ENCODE measurements around the gene PCDH9. TPM values are rescaled to one million over a fixed set of nuclear protein-coding genes. Genes with fewer than 3 reads are reported as not detected.

PCDH9 gene
- total RNA-seq, 1 donor from 2014 or later = 1.7 TPM

DNA sequence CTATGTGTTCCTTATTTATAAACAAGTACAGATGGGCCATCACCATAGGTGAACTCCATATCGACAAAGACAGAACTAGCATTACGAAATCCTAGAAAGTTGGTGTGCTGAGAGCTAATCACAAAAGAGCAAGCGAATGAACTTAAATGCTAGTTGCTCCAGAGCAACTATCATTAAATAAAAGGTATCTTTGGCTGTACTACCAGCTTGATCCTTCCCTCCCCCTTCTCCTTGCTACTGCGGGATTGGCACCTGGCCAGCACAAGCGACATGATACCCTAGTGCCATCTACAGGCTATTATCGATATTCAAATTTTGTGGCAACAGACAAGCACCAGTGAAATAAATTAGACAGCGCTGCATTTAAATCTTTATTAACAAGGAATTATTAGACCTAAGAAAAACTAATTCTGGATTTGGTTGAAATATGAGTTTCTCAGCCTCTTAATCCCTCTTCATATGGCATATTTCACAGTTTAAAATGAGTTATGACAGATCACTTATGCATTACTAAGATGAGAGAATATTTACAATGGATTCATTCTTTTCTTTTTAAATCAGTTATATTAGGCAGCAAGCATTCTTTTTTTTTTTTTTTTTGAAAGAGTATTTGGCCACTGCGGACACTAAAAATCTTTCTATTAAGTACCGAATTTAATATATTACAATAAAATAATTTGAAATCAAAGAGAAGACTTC, 5.8 kb downstream of the PCDH9 start:
- H3K4me1 Mint-ChIP-seq (ENCODE audit: low read depth) = peaks cover 4% of the 10 kb centered on the region
- no peaks in the 10 kb centered on the region for H3K9me3 Mint-ChIP-seq (ENCODE audit: low read depth)
- no peaks in the 10 kb centered on the region for H3K36me3 Mint-ChIP-seq (ENCODE audit: insufficient read depth)
- TF ChIP-seq, protein P1, sequence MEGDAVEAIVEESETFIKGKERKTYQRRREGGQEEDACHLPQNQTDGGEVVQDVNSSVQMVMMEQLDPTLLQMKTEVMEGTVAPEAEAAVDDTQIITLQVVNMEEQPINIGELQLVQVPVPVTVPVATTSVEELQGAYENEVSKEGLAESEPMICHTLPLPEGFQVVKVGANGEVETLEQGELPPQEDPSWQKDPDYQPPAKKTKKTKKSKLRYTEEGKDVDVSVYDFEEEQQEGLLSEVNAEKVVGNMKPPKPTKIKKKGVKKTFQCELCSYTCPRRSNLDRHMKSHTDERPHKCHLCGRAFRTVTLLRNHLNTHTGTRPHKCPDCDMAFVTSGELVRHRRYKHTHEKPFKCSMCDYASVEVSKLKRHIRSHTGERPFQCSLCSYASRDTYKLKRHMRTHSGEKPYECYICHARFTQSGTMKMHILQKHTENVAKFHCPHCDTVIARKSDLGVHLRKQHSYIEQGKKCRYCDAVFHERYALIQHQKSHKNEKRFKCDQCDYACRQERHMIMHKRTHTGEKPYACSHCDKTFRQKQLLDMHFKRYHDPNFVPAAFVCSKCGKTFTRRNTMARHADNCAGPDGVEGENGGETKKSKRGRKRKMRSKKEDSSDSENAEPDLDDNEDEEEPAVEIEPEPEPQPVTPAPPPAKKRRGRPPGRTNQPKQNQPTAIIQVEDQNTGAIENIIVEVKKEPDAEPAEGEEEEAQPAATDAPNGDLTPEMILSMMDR (IDR thresholded peaks at IDR 0.05; ENCODE audit: unreplicated experiment) = peak; percentile 81
- H3K27me3 Mint-ChIP-seq = peaks cover 12% of the 10 kb centered on the region
- no peak overlapping the region for H3K27ac Mint-ChIP-seq
- DNase-seq (ENCODE audit: low spot score, unreplicated experiment) = no peak
- no peak overlapping the region for H3K4me3 Mint-ChIP-seq (ENCODE audit: low read depth)

DNA sequence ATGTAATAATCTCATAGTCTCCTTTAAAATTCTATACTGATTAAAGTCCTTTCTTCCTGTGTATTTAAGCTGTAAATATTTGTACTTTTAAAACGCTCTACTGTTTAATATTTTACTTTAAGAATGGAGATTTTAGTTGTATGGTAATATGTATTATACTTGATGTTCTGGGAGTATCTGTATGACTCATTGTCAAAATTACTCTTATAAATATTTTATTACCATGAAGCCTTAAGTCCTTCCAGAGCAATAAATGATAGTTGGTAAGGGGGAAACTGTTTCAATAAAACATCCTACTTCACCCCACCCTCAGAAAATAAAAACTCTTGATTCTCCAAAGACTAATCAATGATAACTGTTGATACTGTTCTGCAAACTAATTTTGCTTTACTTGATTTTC, 6.4 kb downstream of the PCDH9 start:
- Mint-ChIP-seq H3K27ac (no peak overlapping the region), H3K4me1 (ENCODE audit: low read depth) (peaks cover 4% of the 10 kb centered on the region), H3K36me3 (ENCODE audit: insufficient read depth) (no peaks in the 10 kb centered on the region), H3K9me3 (ENCODE audit: low read depth) (no peaks in the 10 kb centered on the region), H3K4me3 (ENCODE audit: low read depth) (no peak overlapping the region), H3K27me3 (peaks cover 12% of the 10 kb centered on the region)
- TF ChIP-seq, protein P1 (IDR thresholded peaks at IDR 0.05; ENCODE audit: unreplicated experiment) = no peak
- DNase-seq (ENCODE audit: low spot score, unreplicated experiment) = no peak

DNA sequence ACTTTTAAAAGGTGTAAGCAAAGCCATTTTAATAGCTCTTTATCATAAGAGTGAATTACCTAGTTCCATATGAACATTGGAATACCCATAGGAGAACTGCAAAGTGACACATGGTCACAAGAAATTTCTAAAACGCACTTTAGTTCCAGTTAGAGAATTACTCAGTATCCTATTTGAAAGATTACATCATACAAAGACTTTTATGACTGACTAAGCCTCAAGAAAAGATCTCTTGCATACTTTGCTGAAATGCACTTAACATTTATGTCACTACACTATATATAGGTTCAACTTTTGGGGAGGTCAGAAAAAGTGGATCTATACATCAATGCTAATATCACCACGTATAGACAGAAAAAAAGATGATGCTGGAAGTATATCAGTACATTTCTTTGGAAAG, 7.1 kb downstream of the PCDH9 start:
- Mint-ChIP-seq H3K27me3 (peaks cover 12% of the 10 kb centered on the region), H3K4me1 (ENCODE audit: low read depth) (peaks cover 4% of the 10 kb centered on the region), H3K36me3 (ENCODE audit: insufficient read depth) (no peaks in the 10 kb centered on the region), H3K9me3 (ENCODE audit: low read depth) (no peaks in the 10 kb centered on the region), H3K27ac (no peak overlapping the region), H3K4me3 (ENCODE audit: low read depth) (no peak overlapping the region)
- TF ChIP-seq, protein P1 (IDR thresholded peaks at IDR 0.05; ENCODE audit: unreplicated experiment) = no peak
- DNase-seq (ENCODE audit: low spot score, unreplicated experiment) = no peak

DNA sequence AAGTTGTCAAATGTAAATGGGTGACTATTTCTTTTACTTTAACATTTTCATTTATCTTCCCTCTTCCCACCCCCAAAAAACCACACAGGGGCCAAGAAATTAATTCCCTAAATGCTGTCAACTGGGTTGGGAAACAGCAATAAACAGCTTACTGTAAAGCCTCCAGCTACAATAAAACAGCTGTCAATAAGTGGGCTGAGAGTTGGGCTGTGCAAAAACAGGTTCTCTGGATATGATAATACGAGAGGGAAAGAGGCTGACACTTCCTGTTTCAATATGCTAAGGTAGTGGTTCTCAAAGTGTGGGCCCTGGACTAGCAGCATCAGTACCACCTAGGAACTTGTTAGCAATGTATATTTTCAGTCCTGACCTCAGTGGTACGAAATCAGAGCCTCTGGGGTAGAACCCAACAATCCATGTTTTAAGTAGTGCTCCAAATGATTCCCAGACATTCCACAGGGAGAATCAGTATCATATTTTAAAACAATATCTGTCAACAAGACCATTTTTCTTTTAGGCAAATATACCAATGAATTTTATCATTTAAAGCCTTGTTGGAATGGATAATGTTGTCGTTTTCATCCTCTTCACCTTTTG, 8.4 kb downstream of the PCDH9 start:
- no peak overlapping the region for H3K27ac Mint-ChIP-seq
- TF ChIP-seq, protein P1 (IDR thresholded peaks at IDR 0.05; ENCODE audit: unreplicated experiment) = no peak
- no peaks in the 10 kb centered on the region for H3K9me3 Mint-ChIP-seq (ENCODE audit: low read depth)
- no peak overlapping the region for H3K4me3 Mint-ChIP-seq (ENCODE audit: low read depth)
- H3K4me1 Mint-ChIP-seq (ENCODE audit: low read depth) = peaks cover 4% of the 10 kb centered on the region
- no peak for DNase-seq (ENCODE audit: low spot score, unreplicated experiment)
- H3K27me3 Mint-ChIP-seq = peaks cover 12% of the 10 kb centered on the region
- no peaks in the 10 kb centered on the region for H3K36me3 Mint-ChIP-seq (ENCODE audit: insufficient read depth)

DNA sequence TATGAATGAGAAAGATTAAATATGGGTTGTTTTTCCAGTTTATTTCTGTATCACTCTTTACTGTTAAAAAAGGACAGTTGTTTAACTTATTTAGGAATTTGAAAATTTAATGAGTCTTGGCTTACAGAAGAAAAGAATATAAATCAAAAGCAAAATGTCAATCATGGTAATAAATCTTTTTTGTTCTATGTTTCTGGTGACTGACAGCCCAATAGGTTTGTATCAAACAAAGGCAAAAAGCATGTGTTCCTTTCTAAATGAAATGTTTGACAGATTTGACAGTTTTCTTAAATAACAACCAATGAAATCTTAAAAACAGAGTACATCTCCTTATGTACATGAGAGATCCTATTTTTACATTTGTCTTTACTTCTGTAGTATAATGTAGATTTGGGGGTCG, 11.0 kb downstream of the PCDH9 start:
- Mint-ChIP-seq H3K27me3 (no peaks in the 10 kb centered on the region), H3K27ac (no peak overlapping the region), H3K9me3 (ENCODE audit: low read depth) (no peaks in the 10 kb centered on the region), H3K4me1 (ENCODE audit: low read depth) (peaks cover 3% of the 10 kb centered on the region), H3K4me3 (ENCODE audit: low read depth) (no peak overlapping the region), H3K36me3 (ENCODE audit: insufficient read depth) (no peaks in the 10 kb centered on the region)
- TF ChIP-seq, protein P1 (IDR thresholded peaks at IDR 0.05; ENCODE audit: unreplicated experiment) = no peak
- no peak for DNase-seq (ENCODE audit: low spot score, unreplicated experiment)
